IMR-90 (cell line): ENCODE results near the gene ZFR. TPM values are rescaled to one million over a fixed set of nuclear protein-coding genes. Genes with fewer than 3 reads are reported as not detected.

Experiments
- ATAC-seq: fragments of 200-7000 bp; cut with Tn5 transposase; 2 replicates; pipeline ENCODE4 v1.9.1; 2020; ENCODE audit warnings: low read depth, mild to moderate bottlenecking, moderate library complexity
- BruUV-seq: library from RNA; stranded (reverse); fragments of 400-500 nt; replicated peaks from 2 replicates; lab custom pipeline; 2021; lab: Mats Ljungman, UMichigan
- CTCF ChIA-PET: fragments of 300-600 bp; formaldehyde crosslinking; extraction: SDS; loops from one replicate; lab custom pipeline; 2021; ENCODE audit warnings: antibody characterized with exemption; lab: Yijun Ruan, JAX
- POLR2A ChIA-PET: fragments of 300-600 bp; sonication (Branson Sonifier 250); formaldehyde crosslinking; loops from one replicate; lab custom pipeline; 2022; ENCODE audit warnings: antibody characterized with exemption; ENCODE audit not compliant: unreplicated experiment; lab: Charles Lee
- DNase-seq: peaks from one replicate; pipeline ENCODE4 v3.0.0; 2013
- H2AFZ ChIP-seq: replicated peaks from 2 replicates; pipeline ENCODE3; 2013; ENCODE audit warnings: low read length, mild to moderate bottlenecking; ENCODE audit not compliant: poor library complexity
- H2AK5ac ChIP-seq: 2 replicates; pipeline ENCODE4 v1.6.1; 2013; ENCODE audit warnings: low read depth, low read length, inconsistent platforms
- H2AK9ac ChIP-seq: replicated peaks from 2 replicates; pipeline ENCODE3; 2013; ENCODE audit warnings: mild to moderate bottlenecking, low read depth, low read length, moderate library complexity; ENCODE audit not compliant: poor library complexity
- H2BK120ac ChIP-seq: 2 replicates; pipeline ENCODE4 v1.6.1; 2013; ENCODE audit warnings: low read depth, low read length, inconsistent platforms
- H2BK15ac ChIP-seq: 3 replicates; pipeline ENCODE4 v1.6.1; 2013; ENCODE audit warnings: low read depth, low read length, inconsistent platforms
- H2BK20ac ChIP-seq: 2 replicates; pipeline ENCODE4 v1.6.1; 2013; ENCODE audit warnings: low read depth, mild to moderate bottlenecking, inconsistent platforms, low read length, moderate library complexity
- H2BK5ac ChIP-seq: 2 replicates; pipeline ENCODE4 v1.6.1; 2013; ENCODE audit warnings: mild to moderate bottlenecking, low read depth, low read length, inconsistent platforms; ENCODE audit not compliant: poor library complexity, severe bottlenecking
- H3K14ac ChIP-seq: replicated peaks from 2 replicates; pipeline ENCODE4 v1.6.1; 2013; ENCODE audit warnings: low read depth, low read length, inconsistent platforms
- H3K18ac ChIP-seq: 2 replicates; pipeline ENCODE4 v1.6.1; 2013; ENCODE audit warnings: low read depth, low read length, control low read depth
- H3K23ac ChIP-seq: 2 replicates; pipeline ENCODE4 v1.6.1; 2013; ENCODE audit warnings: low read depth, low read length, inconsistent platforms
- H3K27ac ChIP-seq: 2 replicates; pipeline ENCODE4 v1.5.1; 2013; ENCODE audit warnings: mild to moderate bottlenecking, control low read depth, low read length; ENCODE audit not compliant: insufficient read depth
- H3K27me3 ChIP-seq: 2 replicates; pipeline ENCODE4 v1.6.1; 2013; ENCODE audit warnings: low read length; ENCODE audit not compliant: control insufficient read depth, insufficient read depth
- H3K36me3 ChIP-seq: 2 replicates; pipeline ENCODE4 v1.6.1; 2013; ENCODE audit warnings: low read length, mixed read lengths; ENCODE audit not compliant: control insufficient read depth, insufficient read depth
- H3K4ac ChIP-seq: 2 replicates; pipeline ENCODE4 v1.6.1; 2013; ENCODE audit warnings: low read depth, low read length, inconsistent platforms
- H3K4me1 ChIP-seq: 2 replicates; pipeline ENCODE4 v1.6.1; 2013; ENCODE audit warnings: low read length, mixed read lengths; ENCODE audit not compliant: control insufficient read depth, insufficient read depth
- H3K4me2 ChIP-seq: 2 replicates; pipeline ENCODE4 v1.6.1; 2013; ENCODE audit warnings: low read depth, mild to moderate bottlenecking, control low read depth, low read length, moderate library complexity
- H3K4me3 ChIP-seq: 2 replicates; pipeline ENCODE4 v1.5.1; 2013; ENCODE audit warnings: low read depth, mild to moderate bottlenecking, control low read depth, low read length, moderate library complexity; ENCODE audit not compliant: insufficient read depth
- H3K56ac ChIP-seq: 2 replicates; pipeline ENCODE4 v1.6.1; 2013; ENCODE audit warnings: low read length, inconsistent platforms; ENCODE audit not compliant: insufficient read depth; ENCODE audit errors: extremely low read depth
- H3K79me1 ChIP-seq, 2 experiments: 2 replicates each; pipeline ENCODE4 v1.6.1; 2013; ENCODE audit warnings: low read length in 2 of 2, inconsistent platforms in 1 of 2, low read depth in 1 of 2
- H3K9ac ChIP-seq: 2 replicates; pipeline ENCODE4 v1.6.1; 2013; ENCODE audit warnings: low read depth, low read length, control low read depth
- H3K9me1 ChIP-seq: 2 replicates; pipeline ENCODE4 v1.6.1; 2013; ENCODE audit warnings: low read length, inconsistent platforms; ENCODE audit not compliant: insufficient read depth
- H3K9me3 ChIP-seq: 2 replicates; pipeline ENCODE4 v1.6.1; 2013; ENCODE audit warnings: low read length; ENCODE audit not compliant: control insufficient read depth, insufficient read depth
- H4K20me1 ChIP-seq: 2 replicates; pipeline ENCODE4 v1.6.1; 2013; ENCODE audit warnings: low read length, inconsistent platforms; ENCODE audit not compliant: insufficient read depth
- H4K5ac ChIP-seq: 2 replicates; pipeline ENCODE4 v1.6.1; 2013; ENCODE audit warnings: mild to moderate bottlenecking, low read depth, low read length, control low read depth
- H4K8ac ChIP-seq, 2 experiments: 2 replicates each; pipeline ENCODE4 v1.6.1; 2013; ENCODE audit warnings: low read depth in 2 of 2, low read length in 2 of 2, control low read depth in 1 of 2, inconsistent platforms in 1 of 2
- H4K91ac ChIP-seq: 2 replicates; pipeline ENCODE4 v1.6.1; 2013; ENCODE audit warnings: low read depth, low read length, inconsistent platforms; ENCODE audit not compliant: insufficient read depth
- BHLHE40 ChIP-seq: fragments of 150-350 bp; IDR thresholded peaks from 2 replicates; pipeline ENCODE4 v1.6.1; 2016; ENCODE audit warnings: mild to moderate bottlenecking, low read depth, low read length
- RAD21 ChIP-seq: IDR thresholded peaks from 2 replicates; pipeline ENCODE4 v1.6.1; 2012; ENCODE audit warnings: low read length, improper control_type of control experiment
- WGBS, 2 experiments: methylation state at CpG; one replicate each; pipeline versions ENCODE4 v1.1.5 to v1.1.7; 2013; ENCODE audit warnings: missing lambda C conversion rate in 2 of 2; ENCODE audit not compliant: insufficient read length in 1 of 2; ENCODE audit errors: extremely low coverage in 2 of 2; 5-methylcytosine and 5-hydroxymethylcytosine counted together
- dilution Hi-C: fragments of 300-500 bp; cut with HindIII; formaldehyde crosslinking; loops from one replicate; pipeline ENCODE4 v1.14.3; 2018; ENCODE audit warnings: low sequenced_read_pairs; ENCODE audit not compliant: unreplicated experiment
- in situ Hi-C: fragments of 300-500 bp; cut with MboI; formaldehyde crosslinking; loops from 3 replicates; pipeline ENCODE4 v1.14.3; 2019; ENCODE audit warnings: low sequenced_read_pairs, inconsistent platforms, mixed read lengths
- intact Hi-C: fragments of 100-400 bp; cut with micrococcal nuclease; formaldehyde crosslinking; loops from 2 replicates; pipeline ENCODE4 v1.10.0; 2022
- polyA plus RNA-seq, 3 experiments: library from polyadenylated mRNA; depleted of rRNA; stranded (reverse); fragments of >200 nt; gene quantifications; 2 replicates each; pipeline ENCODE4 v1.2.3, GENCODE V29; 2012; ENCODE audit warnings: low replicate concordance in 1 of 3
- total RNA-seq: library from RNA; depleted of rRNA; stranded (reverse); fragments of >200 nt; gene quantifications from 2 replicates; pipeline ENCODE4 v1.2.3, GENCODE V29; 2012

Gene ZFR
- total and polyA plus RNA-seq, 2 of the 4 experiments (the other 2 are of a cell fraction) = 30.4 to 81.4 TPM

GRCh38 chr5:32445831-32446614 is 1.5 kb upstream of the ZFR start:
- WGBS, 2 experiments = 67% methylated on average over 6 of the region's 23 CpGs; no CpG with 5 or more reads in 1 of the 2 experiments
- DNase-seq (no peak), ATAC-seq (no peak)
- Histone ChIP-seq H2AK9ac (no peak overlapping the region), H4K20me1 (peaks cover 23% of the 10 kb centered on the region), H3K27me3 (no peaks in the 10 kb centered on the region), H3K36me3 (no peaks in the 10 kb centered on the region), H2BK120ac (no peak overlapping the region), H3K23ac (peak overlapping the region; percentile 97), H4K8ac (peak overlapping the region in 1 of 2 experiments; percentile 92; a peak in 2 of 4 replicates), H3K18ac (no peak overlapping the region), H3K9ac (no peak overlapping the region), H4K5ac (no peak overlapping the region), H3K27ac (no peak overlapping the region), H3K9me3 (no peaks in the 10 kb centered on the region), H3K56ac (no peak overlapping the region), H2BK5ac (no peak overlapping the region), H3K14ac (no peak overlapping the region), H3K4ac (no peak overlapping the region), H2BK20ac (no peak overlapping the region), H3K4me2 (no peak overlapping the region), H2AK5ac (no peak overlapping the region), H4K91ac (no peak overlapping the region), H2BK15ac (no peak overlapping the region), H2AFZ (no peak overlapping the region), H3K79me1 (peaks cover 3 to 21% of the 10 kb centered on the region in 2 experiments), H3K9me1 (peaks cover 7% of the 10 kb centered on the region), H3K4me1 (peaks cover 2% of the 10 kb centered on the region), H3K4me3 (no peak overlapping the region)
- ChIA-PET POLR2A (no interaction called here), CTCF (no interaction called here)
- BruUV-seq = no TSS peak
- dilution Hi-C loops = no loop called here
- no peak for TF ChIP-seq RAD21
- TF ChIP-seq BHLHE40 = no peak
- in situ Hi-C loops = no loop called here
- intact Hi-C loops = no loop called here
